HCT116 (cell line): ENCODE results near the gene PLEKHH2.

Source experiments
- ATF3 ChIP-seq: IDR thresholded peaks from 2 replicates; pipeline ENCODE4 v1.6.1; 2012
- CTCF ChIP-seq, 3 experiments: fragments of 200-600 bp in 1 of 3; sonication (generic) in 1 of 3; IDR thresholded peaks in 2 of 3; conservative IDR thresholded peaks in 1 of 3; 2 replicates each; pipeline ENCODE4 v1.5.1; 2012 to 2017; ENCODE audit warnings: low read depth in 2 of 3, low read length in 2 of 3, antibody characterized with exemption in 1 of 3, borderline replicate concordance in 1 of 3, control low read depth in 1 of 3, mild to moderate bottlenecking in 1 of 3, mixed read lengths in 1 of 3, mixed run types in 1 of 3, moderate library complexity in 1 of 3; ENCODE audit not compliant: insufficient read depth in 1 of 3
- EGR1 ChIP-seq: IDR thresholded peaks from 2 replicates; pipeline ENCODE4 v1.6.1; 2012; ENCODE audit warnings: low read depth
- EZH2 ChIP-seq: fragments of 200-600 bp; sonication (generic); IDR thresholded peaks from 2 replicates; pipeline ENCODE4 v1.6.1; 2017; ENCODE audit warnings: antibody characterized with exemption, mixed run types
- EZH2phosphoT487 ChIP-seq: fragments of 200-600 bp; IDR thresholded peaks from 2 replicates; pipeline ENCODE4 v1.6.1; 2018; ENCODE audit warnings: antibody characterized with exemption, borderline replicate concordance
- FOSL1 ChIP-seq: IDR thresholded peaks from 2 replicates; pipeline ENCODE4 v1.6.1; 2012; ENCODE audit warnings: low read depth
- JUND ChIP-seq: IDR thresholded peaks from 2 replicates; pipeline ENCODE4 v1.6.1; 2012
- POLR2A ChIP-seq: IDR thresholded peaks from 2 replicates; pipeline ENCODE4 v1.7.0; 2011; ENCODE audit warnings: borderline replicate concordance; ENCODE audit not compliant: insufficient read depth, insufficient read length; ENCODE audit errors: extremely low read depth
- POLR2AphosphoS5 ChIP-seq: IDR thresholded peaks from 2 replicates; pipeline ENCODE4 v1.6.1; 2011; ENCODE audit warnings: mild to moderate bottlenecking, low read depth, low read length, moderate library complexity
- SP1 ChIP-seq: IDR thresholded peaks from 2 replicates; pipeline ENCODE4 v1.6.1; 2012; ENCODE audit warnings: low read depth
- YY1 ChIP-seq: IDR thresholded peaks from 2 replicates; pipeline ENCODE4 v1.6.1; 2011; ENCODE audit warnings: low read length, low read depth, moderate library complexity, mild to moderate bottlenecking; ENCODE audit not compliant: insufficient replicate concordance; ENCODE audit errors: extremely low read depth
- ZFX ChIP-seq: fragments of 450-650 bp; IDR thresholded peaks from 2 replicates; pipeline ENCODE4 v1.6.1; 2017
- ZNF274 ChIP-seq: fragments of 200-500 bp; sonication (Bioruptor generic); IDR thresholded peaks from 2 replicates; pipeline ENCODE4 v1.6.1; 2014; ENCODE audit warnings: mild to moderate bottlenecking, low read depth, low read length, inconsistent platforms
- TF ChIP-seq, protein P1 (sequence below): IDR thresholded peaks from 2 replicates; pipeline ENCODE4 v1.6.1; 2012; ENCODE audit warnings: low read depth

DNA sequence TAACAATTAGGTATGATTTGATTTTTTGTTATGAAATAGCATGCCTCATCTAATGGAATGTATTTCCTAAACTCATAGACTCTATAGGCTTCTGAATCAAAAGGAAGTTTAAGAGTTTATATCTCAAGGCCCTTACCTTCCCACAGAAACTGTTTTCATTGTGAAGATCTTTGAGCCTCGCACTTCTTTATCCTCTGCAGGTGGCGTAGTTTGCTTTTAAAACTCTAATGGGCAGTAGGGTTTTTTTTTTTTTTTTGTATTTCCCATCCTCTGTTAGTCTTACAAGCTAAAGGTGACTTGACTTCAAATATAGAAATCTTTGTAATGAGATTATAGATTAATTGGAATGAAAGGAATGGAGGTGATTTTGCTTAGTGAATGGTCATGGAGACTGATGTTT is 165.1 kb downstream of the PLEKHH2 start:
- no peak for TF ChIP-seq POLR2AphosphoS5
- no peak for TF ChIP-seq POLR2A
- TF ChIP-seq ATF3 = no peak
- no peak for TF ChIP-seq EZH2
- TF ChIP-seq CTCF (IDR thresholded peaks at IDR 0.05 in 2 of 3, conservative IDR thresholded peaks at IDR 0.05 in 1 of 3; ENCODE audit: borderline replicate concordance in 1 of 3, insufficient read depth in 1 of 3, low read depth in 2 of 3, low read length in 2 of 3) = no peak
- no peak for TF ChIP-seq YY1
- TF ChIP-seq EGR1 = no peak
- TF ChIP-seq, protein P1, sequence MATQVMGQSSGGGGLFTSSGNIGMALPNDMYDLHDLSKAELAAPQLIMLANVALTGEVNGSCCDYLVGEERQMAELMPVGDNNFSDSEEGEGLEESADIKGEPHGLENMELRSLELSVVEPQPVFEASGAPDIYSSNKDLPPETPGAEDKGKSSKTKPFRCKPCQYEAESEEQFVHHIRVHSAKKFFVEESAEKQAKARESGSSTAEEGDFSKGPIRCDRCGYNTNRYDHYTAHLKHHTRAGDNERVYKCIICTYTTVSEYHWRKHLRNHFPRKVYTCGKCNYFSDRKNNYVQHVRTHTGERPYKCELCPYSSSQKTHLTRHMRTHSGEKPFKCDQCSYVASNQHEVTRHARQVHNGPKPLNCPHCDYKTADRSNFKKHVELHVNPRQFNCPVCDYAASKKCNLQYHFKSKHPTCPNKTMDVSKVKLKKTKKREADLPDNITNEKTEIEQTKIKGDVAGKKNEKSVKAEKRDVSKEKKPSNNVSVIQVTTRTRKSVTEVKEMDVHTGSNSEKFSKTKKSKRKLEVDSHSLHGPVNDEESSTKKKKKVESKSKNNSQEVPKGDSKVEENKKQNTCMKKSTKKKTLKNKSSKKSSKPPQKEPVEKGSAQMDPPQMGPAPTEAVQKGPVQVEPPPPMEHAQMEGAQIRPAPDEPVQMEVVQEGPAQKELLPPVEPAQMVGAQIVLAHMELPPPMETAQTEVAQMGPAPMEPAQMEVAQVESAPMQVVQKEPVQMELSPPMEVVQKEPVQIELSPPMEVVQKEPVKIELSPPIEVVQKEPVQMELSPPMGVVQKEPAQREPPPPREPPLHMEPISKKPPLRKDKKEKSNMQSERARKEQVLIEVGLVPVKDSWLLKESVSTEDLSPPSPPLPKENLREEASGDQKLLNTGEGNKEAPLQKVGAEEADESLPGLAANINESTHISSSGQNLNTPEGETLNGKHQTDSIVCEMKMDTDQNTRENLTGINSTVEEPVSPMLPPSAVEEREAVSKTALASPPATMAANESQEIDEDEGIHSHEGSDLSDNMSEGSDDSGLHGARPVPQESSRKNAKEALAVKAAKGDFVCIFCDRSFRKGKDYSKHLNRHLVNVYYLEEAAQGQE = no peak
- TF ChIP-seq JUND = no peak
- no peak for TF ChIP-seq FOSL1
- TF ChIP-seq ZFX = no peak
- TF ChIP-seq EZH2phosphoT487 = no peak
- no peak for TF ChIP-seq SP1
- TF ChIP-seq ZNF274 = no peak
